K562 (cell line): ENCODE results near the gene LCN12. TPM values are rescaled to one million over a fixed set of nuclear protein-coding genes. Genes with fewer than 3 reads are reported as not detected.

Experiments used
- ARHGAP35 ChIP-seq: fragments of 450-650 bp; IDR thresholded peaks from 2 replicates; pipeline ENCODE4 v1.6.1; 2018; ENCODE audit not compliant: partially characterized antibody
- ETV1 ChIP-seq: fragments of 450-650 bp; conservative IDR thresholded peaks from 2 replicates; pipeline ENCODE4 v1.6.1; 2016; ENCODE audit warnings: missing genetic modification characterization, control low read depth, low read depth, missing compliant biosample characterization
- FOXA1 ChIP-seq: fragments of 450-650 bp; IDR thresholded peaks from 2 replicates; pipeline ENCODE4 v1.6.1; 2016; ENCODE audit warnings: mild to moderate bottlenecking, borderline replicate concordance
- JUNB ChIP-seq: fragments of 450-650 bp; formaldehyde crosslinking; conservative IDR thresholded peaks from 2 replicates; pipeline ENCODE4 v1.4.0; 2020; ENCODE audit warnings: mild to moderate bottlenecking
- PCBP1 ChIP-seq: fragments of 200-400 bp; formaldehyde crosslinking; IDR thresholded peaks from 2 replicates; pipeline ENCODE4 v1.6.1; 2018; ENCODE audit warnings: mild to moderate bottlenecking, low read depth, low read length; ENCODE audit not compliant: poor library complexity, severe bottlenecking
- SMARCA5 ChIP-seq: fragments of 450-650 bp; IDR thresholded peaks from 2 replicates; pipeline ENCODE4 v1.6.1; 2016
- TAF15 ChIP-seq: fragments of 200-400 bp; formaldehyde crosslinking; IDR thresholded peaks from 2 replicates; pipeline ENCODE4 v1.6.1; 2017; ENCODE audit warnings: mild to moderate bottlenecking, low read depth, low read length, moderate library complexity
- ZNF354B ChIP-seq: fragments of 250-450 bp; sonication (Bioruptor Pico); IDR thresholded peaks from 2 replicates; pipeline ENCODE4 v1.4.0; 2020
- polyA plus RNA-seq, 8 experiments: library from polyadenylated mRNA; depleted of rRNA in 4 of 8; stranded (reverse) in 5 of 8; unstranded in 3 of 8; fragments of >200 nt; fragmentation: Nextera tagmentation in 2 of 8; fragmentation: Illumina TruSeq in 1 of 8; extraction: Ambion mirVana in 2 of 8; extraction: Trizol in 1 of 8; gene quantifications; 2 replicates each; pipeline versions ENCODE4 v1.2.1 to v1.2.3, GENCODE V29; 2011 to 2014; ENCODE audit warnings: inconsistent platforms in 1 of 8, missing spikeins in 1 of 8
- total RNA-seq, 7 experiments: library from RNA; depleted of rRNA in 6 of 7; stranded (reverse); fragments of >200 nt in 6 of 7; fragmentation: Illumina TruSeq in 2 of 7; extraction: Trizol in 2 of 7; gene quantifications; 2 replicates each; pipeline versions ENCODE4 v1.2.1 to v1.2.3, GENCODE V29; 2011 to 2021; ENCODE audit warnings: low replicate concordance in 1 of 7
- TF ChIP-seq, protein P1 (sequence below): fragments of 450-650 bp; IDR thresholded peaks from 2 replicates; pipeline ENCODE4 v1.6.1; 2016; ENCODE audit warnings: antibody characterized with exemption
- TF ChIP-seq, protein P2 (sequence below): sonication (generic); formaldehyde crosslinking; IDR thresholded peaks from 2 replicates; pipeline ENCODE4 v1.4.0; 2020; ENCODE audit warnings: mild to moderate bottlenecking, missing genetic modification reagents

Gene LCN12
- total and polyA plus RNA-seq, 9 of the 15 experiments (the other 6 are each of a cell fraction or from before 2014, with no cell fraction given): 0.05 TPM; not detected in 8

DNA sequence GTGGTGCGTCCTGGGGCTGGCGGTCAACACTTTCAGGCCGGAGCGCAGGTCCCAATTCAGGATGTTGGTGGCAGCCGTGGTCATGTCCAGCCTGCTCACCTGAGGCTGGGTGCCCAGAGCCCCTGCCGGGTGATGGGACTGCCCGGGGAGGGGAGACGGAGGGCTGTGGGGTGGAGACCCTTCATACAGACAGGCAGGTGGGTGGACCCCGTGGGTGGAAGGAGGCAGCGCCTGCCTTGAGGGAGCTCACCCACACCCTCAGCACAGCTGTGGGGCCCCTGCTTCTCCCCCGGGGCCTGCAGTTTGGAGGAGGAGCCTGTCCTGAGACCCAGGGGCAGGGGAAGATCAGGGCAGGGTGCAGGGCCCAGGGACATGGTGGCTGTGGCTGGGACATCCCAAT is 18.3 kb downstream of the LCN12 start (continued):
- TF ChIP-seq, protein P1, sequence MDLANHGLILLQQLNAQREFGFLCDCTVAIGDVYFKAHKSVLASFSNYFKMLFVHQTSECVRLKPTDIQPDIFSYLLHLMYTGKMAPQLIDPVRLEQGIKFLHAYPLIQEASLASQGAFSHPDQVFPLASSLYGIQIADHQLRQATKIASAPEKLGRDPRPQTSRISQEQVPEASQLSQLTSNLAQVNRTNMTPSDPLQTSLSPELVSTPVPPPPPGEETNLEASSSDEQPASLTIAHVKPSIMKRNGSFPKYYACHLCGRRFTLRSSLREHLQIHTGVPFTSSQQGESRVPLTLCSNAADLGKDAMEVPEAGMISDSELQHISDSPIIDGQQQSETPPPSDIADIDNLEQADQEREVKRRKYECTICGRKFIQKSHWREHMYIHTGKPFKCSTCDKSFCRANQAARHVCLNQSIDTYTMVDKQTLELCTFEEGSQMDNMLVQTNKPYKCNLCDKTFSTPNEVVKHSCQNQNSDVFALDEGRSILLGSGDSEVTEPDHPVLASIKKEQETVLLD: no peak
- no peak for TF ChIP-seq ARHGAP35
- no peak for TF ChIP-seq ETV1 (tag)
- no peak for TF ChIP-seq PCBP1
- TF ChIP-seq, protein P2, sequence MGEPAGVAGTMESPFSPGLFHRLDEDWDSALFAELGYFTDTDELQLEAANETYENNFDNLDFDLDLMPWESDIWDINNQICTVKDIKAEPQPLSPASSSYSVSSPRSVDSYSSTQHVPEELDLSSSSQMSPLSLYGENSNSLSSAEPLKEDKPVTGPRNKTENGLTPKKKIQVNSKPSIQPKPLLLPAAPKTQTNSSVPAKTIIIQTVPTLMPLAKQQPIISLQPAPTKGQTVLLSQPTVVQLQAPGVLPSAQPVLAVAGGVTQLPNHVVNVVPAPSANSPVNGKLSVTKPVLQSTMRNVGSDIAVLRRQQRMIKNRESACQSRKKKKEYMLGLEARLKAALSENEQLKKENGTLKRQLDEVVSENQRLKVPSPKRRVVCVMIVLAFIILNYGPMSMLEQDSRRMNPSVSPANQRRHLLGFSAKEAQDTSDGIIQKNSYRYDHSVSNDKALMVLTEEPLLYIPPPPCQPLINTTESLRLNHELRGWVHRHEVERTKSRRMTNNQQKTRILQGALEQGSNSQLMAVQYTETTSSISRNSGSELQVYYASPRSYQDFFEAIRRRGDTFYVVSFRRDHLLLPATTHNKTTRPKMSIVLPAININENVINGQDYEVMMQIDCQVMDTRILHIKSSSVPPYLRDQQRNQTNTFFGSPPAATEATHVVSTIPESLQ (CRISPR knock-in tag): no peak
- TF ChIP-seq ZNF354B (CRISPR knock-in tag): no peak
- TF ChIP-seq FOXA1: no peak
- no peak for TF ChIP-seq TAF15
- no peak for TF ChIP-seq SMARCA5
- no peak for TF ChIP-seq JUNB (CRISPR knock-in tag)
